Endothelial cell of umbilical vein (primary cell): Measurements from ENCODE around the gene PTPN13. TPM values are rescaled to one million over a fixed set of nuclear protein-coding genes. Genes with fewer than 3 reads are reported as not detected.

Experiments
- BruUV-seq: library from RNA; stranded (reverse); fragments of 400-500 nt; replicated peaks from 2 replicates; lab custom pipeline; 2021; lab: Mats Ljungman, UMichigan
- CTCF ChIA-PET: fragments of 300-600, 350-600 bp; sonication (Branson Sonifier 250); formaldehyde crosslinking; loops from one replicate; lab custom pipeline; 2021; ENCODE audit warnings: antibody characterized with exemption, inconsistent platforms; lab: Charles Lee
- POLR2A ChIA-PET: fragments of 300-600, 350-600 bp; sonication (Branson Sonifier 250); formaldehyde crosslinking; loops from one replicate; lab custom pipeline; 2021; ENCODE audit warnings: antibody characterized with exemption, inconsistent platforms; lab: Charles Lee
- DNase-seq: peaks from one replicate; pipeline ENCODE4 v3.0.0-alpha.2; 2011; ENCODE audit warnings: low read depth, low spot score
- FAIRE-seq: peaks from 2 replicates; lab custom pipeline; 2011; peaks lifted over from hg19 to GRCh38; lab: Jason Lieb, UNC
- H2AFZ ChIP-seq: 2 replicates; pipeline ENCODE4 v1.6.0; 2012; ENCODE audit warnings: low read depth, low read length, control low read depth, inconsistent platforms
- H3K27ac ChIP-seq: 2 replicates; pipeline ENCODE4 v1.5.1; 2011; ENCODE audit warnings: low read depth, mild to moderate bottlenecking, control low read depth, low read length, moderate library complexity; ENCODE audit not compliant: insufficient read depth
- H3K27me3 ChIP-seq, 2 experiments: 2 replicates each; pipeline versions ENCODE4 v1.6.0 to v1.6.1; 2011; ENCODE audit warnings: low read length in 2 of 2, mixed read lengths in 1 of 2; ENCODE audit not compliant: control insufficient read depth in 2 of 2, insufficient read depth in 2 of 2
- H3K36me3 ChIP-seq, 2 experiments: 2 replicates in 1 of 2; 3 replicates in 1 of 2; pipeline ENCODE4 v1.5.1; 2011; ENCODE audit warnings: low read length in 2 of 2, mild to moderate bottlenecking in 1 of 2, moderate library complexity in 1 of 2; ENCODE audit not compliant: control insufficient read depth in 2 of 2, insufficient read depth in 2 of 2; ENCODE audit errors: extremely low read depth in 1 of 2
- H3K4me1 ChIP-seq: 3 replicates; pipeline ENCODE4 v1.5.1; 2011; ENCODE audit warnings: mild to moderate bottlenecking, low read length; ENCODE audit not compliant: control insufficient read depth, insufficient read depth; ENCODE audit errors: extremely low read depth
- H3K4me2 ChIP-seq: 2 replicates; pipeline ENCODE4 v1.6.1; 2011; ENCODE audit warnings: low read length, control low read depth, mixed read lengths; ENCODE audit not compliant: insufficient read depth
- H3K4me3 ChIP-seq, 3 experiments: fragments of 200-600 bp in 1 of 3; sonication (generic), shearing (Covaris generic) in 1 of 3; replicated peaks in 1 of 3; 2 replicates each; pipeline ENCODE4 v1.5.1; 2011 to 2016; ENCODE audit warnings: control low read depth in 3 of 3, low read length in 3 of 3, mild to moderate bottlenecking in 2 of 3, inconsistent platforms in 1 of 3, low read depth in 1 of 3, moderate library complexity in 1 of 3; ENCODE audit not compliant: insufficient read depth in 1 of 3
- H3K79me2 ChIP-seq: 2 replicates; pipeline ENCODE4 v1.6.0; 2012; ENCODE audit warnings: low read length, inconsistent platforms; ENCODE audit not compliant: control insufficient read depth, insufficient read depth
- H3K9ac ChIP-seq: replicated peaks from 2 replicates; pipeline ENCODE3; 2011; ENCODE audit warnings: low read length, control low read depth; ENCODE audit not compliant: insufficient read depth; ENCODE audit errors: extremely low read depth
- H3K9me1 ChIP-seq: replicated peaks from 3 replicates; pipeline ENCODE4 v1.6.0; 2011; ENCODE audit warnings: mild to moderate bottlenecking, low read length; ENCODE audit not compliant: control insufficient read depth, insufficient read depth; ENCODE audit errors: extremely low read depth
- H3K9me3 ChIP-seq: replicated peaks from 2 replicates; pipeline ENCODE4 v1.5.1; 2012; ENCODE audit warnings: low read length, inconsistent platforms; ENCODE audit not compliant: control insufficient read depth, insufficient read depth
- H4K20me1 ChIP-seq: replicated peaks from 2 replicates; pipeline ENCODE3; 2011; ENCODE audit warnings: mild to moderate bottlenecking, low read length; ENCODE audit not compliant: control insufficient read depth, insufficient read depth; ENCODE audit errors: extremely low read depth
- CTCF ChIP-seq, 2 donors: IDR thresholded peaks; 1 replicate in 1 of 2; 2 replicates in 1 of 2; pipeline ENCODE4 v1.5.1; 2011; ENCODE audit warnings: low read length in 2 of 2, mild to moderate bottlenecking in 2 of 2, moderate library complexity in 2 of 2, control low read depth in 1 of 2, inconsistent platforms in 1 of 2, low read depth in 1 of 2; ENCODE audit not compliant: insufficient read depth in 1 of 2; ENCODE audit errors: extremely low read depth in 1 of 2
- EZH2 ChIP-seq: IDR thresholded peaks from 2 replicates; pipeline ENCODE4 v1.6.1; 2012; ENCODE audit warnings: borderline replicate concordance, low read depth, mild to moderate bottlenecking, moderate library complexity, low read length, inconsistent platforms; ENCODE audit not compliant: severe bottlenecking
- FOS ChIP-seq: IDR thresholded peaks from 2 replicates; pipeline ENCODE4 v1.6.1; 2011; ENCODE audit warnings: mild to moderate bottlenecking, low read length, moderate library complexity, borderline replicate concordance; ENCODE audit not compliant: insufficient read depth
- GATA2 ChIP-seq: IDR thresholded peaks from 2 replicates; pipeline ENCODE4 v1.7.0; 2011; ENCODE audit warnings: low read depth, mild to moderate bottlenecking, moderate library complexity, mixed read lengths, low read length; ENCODE audit not compliant: insufficient read length, insufficient read depth
- JUN ChIP-seq: IDR thresholded peaks from 2 replicates; pipeline ENCODE4 v1.6.1; 2011; ENCODE audit warnings: borderline replicate concordance, low read depth; ENCODE audit not compliant: insufficient read length, insufficient read depth
- MYC ChIP-seq: IDR thresholded peaks from one replicate; pipeline ENCODE4 v1.6.1; 2011; ENCODE audit warnings: mild to moderate bottlenecking, low read depth, low read length
- POLR2A ChIP-seq: IDR thresholded peaks from 2 replicates; pipeline ENCODE4 v1.6.1; 2012; ENCODE audit warnings: low read depth, mild to moderate bottlenecking, control low read depth, low read length
- POLR2AphosphoS5 ChIP-seq: IDR thresholded peaks from 2 replicates; pipeline ENCODE4 v1.6.1; 2012; ENCODE audit warnings: low read depth, mild to moderate bottlenecking, control low read depth, low read length, moderate library complexity; ENCODE audit not compliant: insufficient read depth
- dilution Hi-C: fragments of 300-500 bp; cut with MboI; formaldehyde crosslinking; loops from one replicate; pipeline ENCODE4 v1.15.0; 2019; ENCODE audit warnings: low sequenced_read_pairs; ENCODE audit not compliant: extremely low pct_ligation_motif_present
- intact Hi-C: fragments of 100-400 bp; cut with micrococcal nuclease; formaldehyde crosslinking; loops from one replicate; pipeline ENCODE4 v1.10.0; 2022
- polyA plus RNA-seq, 4 experiments: library from polyadenylated mRNA; depleted of rRNA in 3 of 4; stranded (reverse) in 3 of 4; unstranded in 1 of 4; fragments of >200 nt; gene quantifications; 2 replicates each; pipeline versions ENCODE4 v1.2.1 to v1.2.3, GENCODE V29; 2011 to 2012; ENCODE audit warnings: missing spikeins in 1 of 4
- total RNA-seq: library from RNA; stranded (reverse); gene quantifications from 2 replicates; pipeline ENCODE4 v1.2.3, GENCODE V29; 2021
- TF ChIP-seq, protein P1 (sequence below): IDR thresholded peaks from 2 replicates; pipeline ENCODE4 v1.6.1; 2011; ENCODE audit not compliant: insufficient read depth, insufficient read length

The PTPN13 gene
- total and polyA plus RNA-seq, 2 donors (not counting 3 experiments of a cell fraction or from before 2014, with no cell fraction given) = 0.69 to 2.9 TPM

DNA sequence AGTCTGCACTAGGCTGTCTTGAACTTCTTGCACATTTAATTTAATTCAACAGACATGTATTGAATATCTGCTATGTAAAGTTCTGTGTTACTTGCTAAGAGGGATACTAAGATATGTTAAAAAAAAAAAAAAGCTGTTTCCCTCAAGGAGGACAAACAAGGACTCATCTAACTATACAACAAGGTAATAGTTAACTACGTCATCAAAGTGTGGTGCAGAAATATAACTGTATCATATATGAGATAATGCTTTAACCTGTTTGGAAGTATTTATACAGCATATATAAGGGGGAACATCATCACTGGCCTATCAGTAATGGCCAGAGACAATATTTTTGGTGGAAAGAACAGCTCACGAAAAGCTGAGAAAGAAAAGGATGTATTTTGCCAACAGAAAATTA lies 89.9 kb downstream of the PTPN13 start:
- H4K20me1 ChIP-seq = no peaks in the 10 kb centered on the region
- BruUV-seq = no TSS peak
- no peak for DNase-seq
- H3K4me3 ChIP-seq = no peak overlapping the region
- no peaks in the 10 kb centered on the region for H3K36me3 ChIP-seq
- TF ChIP-seq EZH2 (no peak), MYC (no peak), POLR2AphosphoS5 (no peak), FOS (no peak), CTCF (IDR thresholded peaks at IDR 0.05; ENCODE audit: extremely low read depth in 1 of 2, insufficient read depth in 1 of 2, low read depth in 1 of 2, low read length in 2 of 2) (no peak), POLR2A (no peak), GATA2 (no peak), JUN (no peak)
- TF ChIP-seq, protein P1, sequence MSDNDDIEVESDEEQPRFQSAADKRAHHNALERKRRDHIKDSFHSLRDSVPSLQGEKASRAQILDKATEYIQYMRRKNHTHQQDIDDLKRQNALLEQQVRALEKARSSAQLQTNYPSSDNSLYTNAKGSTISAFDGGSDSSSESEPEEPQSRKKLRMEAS = no peak
- ChIA-PET CTCF (interaction anchor here (1.0 kb wide), 1 partner anchor 88 kb away, joined by 3 read pairs; no protein-coding TSS in a partner anchor), POLR2A (no interaction called here)
- no peaks in the 10 kb centered on the region for H3K79me2 ChIP-seq
- no peak overlapping the region for H2AFZ ChIP-seq
- H3K9me3 ChIP-seq = no peaks in the 10 kb centered on the region
- H3K4me1 ChIP-seq = no peaks in the 10 kb centered on the region
- H3K9me1 ChIP-seq = no peaks in the 10 kb centered on the region
- H3K4me2 ChIP-seq = no peak overlapping the region
- intact Hi-C loops = no loop called here
- FAIRE-seq = no peak
- no peaks in the 10 kb centered on the region for H3K27me3 ChIP-seq
- dilution Hi-C loops = no loop called here
- no peak overlapping the region for H3K9ac ChIP-seq
- no peak overlapping the region for H3K27ac ChIP-seq
